ENCODE results near the gene FOXM1. TPM values are rescaled to one million over a fixed set of nuclear protein-coding genes. Genes with fewer than 3 reads are reported as not detected.

FOXM1 gene
- total RNA-seq, 1 experiment from 2014 or later, result 32.9 TPM

Other genes with a start within 250 kb of the FOXM1 start
- gene FKBP4, start 82.2 kb downstream of the FOXM1 start, total RNA-seq (2014; rRNA removed; shearing (Covaris generic)), result 45.5 and 47.1 TPM in 2 replicates
- gene ITFG2, start 64.5 kb downstream of the FOXM1 start, total RNA-seq (2014; rRNA removed; shearing (Covaris generic)), result 7.2 and 23.4 TPM in 2 replicates
- gene NRIP2, start 42.1 kb downstream of the FOXM1 start, total RNA-seq (2014; rRNA removed; shearing (Covaris generic)), result not detected in 2 replicates
- gene TEX52, start 20.1 kb downstream of the FOXM1 start, total RNA-seq (2014; rRNA removed; shearing (Covaris generic)), result not detected in 2 replicates
- gene RHNO1, start within 50 bp of the FOXM1 start, total RNA-seq (2014; rRNA removed; shearing (Covaris generic)), result 30.2 and 41.6 TPM in 2 replicates
- 20.3 and 26.4 TPM in 2 replicates for gene TULP3, start 13.7 kb upstream of the FOXM1 start, total RNA-seq (2014; rRNA removed; shearing (Covaris generic))
- gene TEAD4, start 82.2 kb upstream of the FOXM1 start, total RNA-seq (2014; rRNA removed; shearing (Covaris generic)), result 9.4 and 17.2 TPM in 2 replicates
- gene TSPAN9, start 200.2 kb upstream of the FOXM1 start, total RNA-seq (2014; rRNA removed; shearing (Covaris generic)), result 7.0 and 10.3 TPM in 2 replicates

Measured in A172 (cell line).